NB4 (cell line): ENCODE results near the gene TUT7.

Source experiments
- DNase-seq: peaks from one replicate; pipeline ENCODE4 v3.0.0; 2010; ENCODE audit warnings: low read depth
- H3K4me3 ChIP-seq: one replicate; pipeline ENCODE4 v1.5.1; 2011; ENCODE audit warnings: mild to moderate bottlenecking, low read depth, low read length, moderate library complexity
- CTCF ChIP-seq: IDR thresholded peaks from one replicate; pipeline ENCODE4 v1.5.1; 2012; ENCODE audit warnings: low read depth, low read length
- MAX ChIP-seq: IDR thresholded peaks from 2 replicates; pipeline ENCODE4 v1.6.1; 2011; ENCODE audit warnings: low read depth, low read length
- MYC ChIP-seq: IDR thresholded peaks from 2 replicates; pipeline ENCODE4 v1.6.1; 2011; ENCODE audit warnings: low read depth, low read length
- POLR2A ChIP-seq: IDR thresholded peaks from 2 replicates; pipeline ENCODE4 v1.6.1; 2011; ENCODE audit warnings: mild to moderate bottlenecking; ENCODE audit not compliant: insufficient read length; ENCODE audit errors: extremely low read depth

The TUT7 gene

GRCh38 chr9:86257391-86257790 is 96.8 kb downstream of the TUT7 start:
- DNase-seq: no peak
- no peak for TF ChIP-seq MAX

GRCh38 chr9:86256653-86257052 is 97.6 kb downstream of the TUT7 start:
- no peak for TF ChIP-seq MAX
- no peak for TF ChIP-seq CTCF
- TF ChIP-seq POLR2A: no peak
- TF ChIP-seq MYC: no peak
- DNase-seq: no peak
- no peak overlapping the region for H3K4me3 ChIP-seq

More at GRCh38 chr9:86257391-86257790, 96.8 kb downstream of the TUT7 start:
- H3K4me3 ChIP-seq: no peak overlapping the region

- TF ChIP-seq CTCF (no peak), MAX (no peak), POLR2A (no peak), MYC (no peak)
- no peak for DNase-seq
- no peak overlapping the region for H3K4me3 ChIP-seq
Observed at GRCh38 chr9:86253577-86253976, 100.6 kb downstream of the TUT7 start.

GRCh38 chr9:86252870-86253269 is 101.3 kb downstream of the TUT7 start:
- no peak for DNase-seq
- no peak overlapping the region for H3K4me3 ChIP-seq
- TF ChIP-seq CTCF (no peak), POLR2A (no peak), MAX (no peak), MYC (no peak)

- TF ChIP-seq POLR2A (no peak), MYC (no peak), CTCF (no peak), MAX (no peak)
- H3K4me3 ChIP-seq: no peak overlapping the region
- no peak for DNase-seq
Observed at GRCh38 chr9:86250123-86250522, 104.1 kb downstream of the TUT7 start.

- H3K4me3 ChIP-seq: no peak overlapping the region
- DNase-seq: no peak
- no peak for TF ChIP-seq CTCF
- TF ChIP-seq MYC: no peak
- no peak for TF ChIP-seq POLR2A
- TF ChIP-seq MAX: no peak
Observed at GRCh38 chr9:86248746-86249145, 105.5 kb downstream of the TUT7 start.
